ENCODE results near the gene CASK. TPM values are rescaled to one million over a fixed set of nuclear protein-coding genes. Genes with fewer than 3 reads are reported as not detected.

Gene CASK
- total RNA-seq, 1 experiment from 2014 or later: 29.4 TPM

GRCh38 chrX:41761169-41761568 lies 162.2 kb downstream of the CASK start:
- H3K36me3 ChIP-seq (ENCODE audit: low read depth): no peaks in the 10 kb centered on the region
- TF ChIP-seq EZH2 (IDR thresholded peaks at IDR 0.05; ENCODE audit: low read depth) (no peak), CTCF (conservative IDR thresholded peaks at IDR 0.05) (no peak)
- CTCF ChIA-PET: no interaction called here
- intact Hi-C loops (cut with micrococcal nuclease; ENCODE audit: unreplicated experiment): no loop called here
- no peak overlapping the region for H2AFZ ChIP-seq
- POLR2A ChIA-PET (ENCODE audit: unreplicated experiment): no interaction called here
- DNase-seq: no peak
- H3K9me3 ChIP-seq (ENCODE audit: insufficient read depth, low read depth): no peaks in the 10 kb centered on the region
- no peaks in the 10 kb centered on the region for H3K27me3 ChIP-seq (ENCODE audit: insufficient read depth, low read depth)
- no peaks in the 10 kb centered on the region for H3K9me2 ChIP-seq (ENCODE audit: insufficient read depth)
- BruUV-seq (replicated peaks): no TSS peak
- no peaks in the 10 kb centered on the region for H4K20me1 ChIP-seq (ENCODE audit: insufficient read depth)
- no peak overlapping the region for H3K27ac ChIP-seq
- no peak overlapping the region for H3K4me2 ChIP-seq
- no peaks in the 10 kb centered on the region for H3K79me2 ChIP-seq (ENCODE audit: low read depth)
- H3K4me1 ChIP-seq (replicated peaks; ENCODE audit: insufficient read depth): no peaks in the 10 kb centered on the region
- H3K4me3 ChIP-seq: no peak overlapping the region
- H3F3A ChIP-seq (ENCODE audit: insufficient read depth, low read depth): no peaks in the 10 kb centered on the region

- BruUV-seq (replicated peaks): no TSS peak
- Histone ChIP-seq H4K20me1 (ENCODE audit: insufficient read depth) (no peaks in the 10 kb centered on the region), H3K4me2 (no peak overlapping the region), H3K36me3 (ENCODE audit: low read depth) (no peaks in the 10 kb centered on the region), H3K27me3 (ENCODE audit: insufficient read depth, low read depth) (no peaks in the 10 kb centered on the region), H3K9me2 (ENCODE audit: insufficient read depth) (no peaks in the 10 kb centered on the region), H3F3A (ENCODE audit: insufficient read depth, low read depth) (no peaks in the 10 kb centered on the region), H3K79me2 (ENCODE audit: low read depth) (no peaks in the 10 kb centered on the region), H3K9me3 (ENCODE audit: insufficient read depth, low read depth) (no peaks in the 10 kb centered on the region), H2AFZ (no peak overlapping the region), H3K4me3 (no peak overlapping the region), H3K27ac (no peak overlapping the region), H3K4me1 (replicated peaks; ENCODE audit: insufficient read depth) (no peaks in the 10 kb centered on the region)
- DNase-seq: no peak
- CTCF ChIA-PET: no interaction called here
- POLR2A ChIA-PET (ENCODE audit: unreplicated experiment): no interaction called here
- no peak for TF ChIP-seq EZH2 (IDR thresholded peaks at IDR 0.05; ENCODE audit: low read depth)
- no peak for TF ChIP-seq CTCF (conservative IDR thresholded peaks at IDR 0.05)
- intact Hi-C loops (cut with micrococcal nuclease; ENCODE audit: unreplicated experiment): no loop called here
Measured at GRCh38 chrX:41759817-41760216, 163.5 kb downstream of the CASK start.

- no peaks in the 10 kb centered on the region for H3K27me3 ChIP-seq (ENCODE audit: insufficient read depth, low read depth)
- no peak overlapping the region for H3K27ac ChIP-seq
- H3K9me3 ChIP-seq (ENCODE audit: insufficient read depth, low read depth): no peaks in the 10 kb centered on the region
- H3F3A ChIP-seq (ENCODE audit: insufficient read depth, low read depth): no peaks in the 10 kb centered on the region
- H3K4me1 ChIP-seq (replicated peaks; ENCODE audit: insufficient read depth): no peaks in the 10 kb centered on the region
- no TSS peak for BruUV-seq (replicated peaks)
- H3K4me2 ChIP-seq: no peak overlapping the region
- H3K79me2 ChIP-seq (ENCODE audit: low read depth): no peaks in the 10 kb centered on the region
- ChIA-PET POLR2A (ENCODE audit: unreplicated experiment) (no interaction called here), CTCF (no interaction called here)
- H3K9me2 ChIP-seq (ENCODE audit: insufficient read depth): no peaks in the 10 kb centered on the region
- no peak for DNase-seq
- H4K20me1 ChIP-seq (ENCODE audit: insufficient read depth): no peaks in the 10 kb centered on the region
- no peak for TF ChIP-seq CTCF (conservative IDR thresholded peaks at IDR 0.05)
- TF ChIP-seq EZH2 (IDR thresholded peaks at IDR 0.05; ENCODE audit: low read depth): no peak
- no peak overlapping the region for H2AFZ ChIP-seq
- intact Hi-C loops (cut with micrococcal nuclease; ENCODE audit: unreplicated experiment): no loop called here
- H3K36me3 ChIP-seq (ENCODE audit: low read depth): no peaks in the 10 kb centered on the region
- no peak overlapping the region for H3K4me3 ChIP-seq
Measured at GRCh38 chrX:41758401-41758800, 165.0 kb downstream of the CASK start.

All from PC-9 (cell line).